ENCODE measurements around the gene PCSK2.

PCSK2 gene

DNA sequence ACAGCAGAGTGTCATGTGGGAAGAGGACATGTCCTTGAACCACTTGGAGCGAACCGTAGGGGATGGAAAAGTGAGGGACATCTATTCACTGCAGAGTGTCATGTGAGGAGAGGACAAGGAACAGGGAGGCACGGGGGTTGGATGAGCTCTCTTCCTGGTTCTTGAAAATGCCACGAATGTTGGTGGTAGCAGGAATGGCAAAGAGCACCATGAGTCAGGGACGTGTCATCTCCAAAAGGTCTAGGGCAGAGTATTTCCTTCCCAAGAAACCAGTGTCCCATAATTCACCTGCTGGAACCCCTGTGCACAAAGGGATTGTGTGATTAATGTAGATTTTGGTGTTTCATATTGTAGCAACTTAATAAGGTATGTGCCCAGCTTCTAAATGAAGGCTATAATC, 167.6 kb downstream of the PCSK2 start:
- TF ChIP-seq EZH2phosphoT487 (IDR thresholded peaks at IDR 0.05; ENCODE audit: low read length) (no peak), EZH2 (optimal IDR thresholded peaks at IDR 0.05; ENCODE audit: low read depth, low read length) (no peak)
- TF ChIP-seq, protein P1, sequence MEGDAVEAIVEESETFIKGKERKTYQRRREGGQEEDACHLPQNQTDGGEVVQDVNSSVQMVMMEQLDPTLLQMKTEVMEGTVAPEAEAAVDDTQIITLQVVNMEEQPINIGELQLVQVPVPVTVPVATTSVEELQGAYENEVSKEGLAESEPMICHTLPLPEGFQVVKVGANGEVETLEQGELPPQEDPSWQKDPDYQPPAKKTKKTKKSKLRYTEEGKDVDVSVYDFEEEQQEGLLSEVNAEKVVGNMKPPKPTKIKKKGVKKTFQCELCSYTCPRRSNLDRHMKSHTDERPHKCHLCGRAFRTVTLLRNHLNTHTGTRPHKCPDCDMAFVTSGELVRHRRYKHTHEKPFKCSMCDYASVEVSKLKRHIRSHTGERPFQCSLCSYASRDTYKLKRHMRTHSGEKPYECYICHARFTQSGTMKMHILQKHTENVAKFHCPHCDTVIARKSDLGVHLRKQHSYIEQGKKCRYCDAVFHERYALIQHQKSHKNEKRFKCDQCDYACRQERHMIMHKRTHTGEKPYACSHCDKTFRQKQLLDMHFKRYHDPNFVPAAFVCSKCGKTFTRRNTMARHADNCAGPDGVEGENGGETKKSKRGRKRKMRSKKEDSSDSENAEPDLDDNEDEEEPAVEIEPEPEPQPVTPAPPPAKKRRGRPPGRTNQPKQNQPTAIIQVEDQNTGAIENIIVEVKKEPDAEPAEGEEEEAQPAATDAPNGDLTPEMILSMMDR (IDR thresholded peaks at IDR 0.05; ENCODE audit: low read length), result no peak
- no peaks in the 10 kb centered on the region for H4K20me1 ChIP-seq (ENCODE audit: insufficient read depth, low read length)
- no peaks in the 10 kb centered on the region for H3K9me3 ChIP-seq (replicated peaks; ENCODE audit: insufficient read depth, low read length)
- no peaks in the 10 kb centered on the region for H3K9me2 ChIP-seq (replicated peaks; ENCODE audit: insufficient read depth, low read length)
- DNase-seq, result no peak
- no peak overlapping the region for H3K27ac ChIP-seq (ENCODE audit: low read length)
- no peak overlapping the region for H3K4me2 ChIP-seq (ENCODE audit: low read depth, low read length)
- H3K4me1 ChIP-seq (ENCODE audit: low read length), result peaks cover 9% of the 10 kb centered on the region
- no peak overlapping the region for H2AFZ ChIP-seq (ENCODE audit: low read length)
- H3K27me3 ChIP-seq (replicated peaks; ENCODE audit: insufficient read depth, low read length), result no peaks in the 10 kb centered on the region
- H3K36me3 ChIP-seq (replicated peaks; ENCODE audit: insufficient read depth, low read length), result no peaks in the 10 kb centered on the region
- H3K4me3 ChIP-seq (ENCODE audit: low read length), result no peak overlapping the region
- no peak overlapping the region for H3K9ac ChIP-seq (ENCODE audit: low read length)
- H3F3A ChIP-seq (ENCODE audit: insufficient read depth, low read length), result no peaks in the 10 kb centered on the region
- H3K79me2 ChIP-seq (ENCODE audit: low read length), result no peaks in the 10 kb centered on the region

DNA sequence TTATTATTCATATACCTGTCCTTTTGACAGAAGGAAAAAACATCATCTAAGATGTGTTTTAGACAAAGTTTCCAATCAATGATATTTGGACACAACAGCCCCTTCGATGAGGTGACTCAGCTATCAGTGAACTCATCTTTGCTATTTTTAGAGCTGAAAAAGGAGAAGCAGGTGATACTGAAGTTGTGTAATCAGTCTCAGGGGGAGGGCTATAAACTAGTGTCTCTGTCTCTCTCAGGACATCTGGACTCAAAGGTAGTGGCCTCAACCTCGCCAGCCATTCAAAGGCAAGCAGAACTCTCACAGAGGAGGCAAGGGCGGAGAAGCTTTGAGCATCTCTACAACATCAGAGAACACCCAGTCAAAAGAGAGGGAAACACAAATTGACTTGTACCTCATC, 168.9 kb downstream of the PCSK2 start:
- Histone ChIP-seq H3K9me3 (replicated peaks; ENCODE audit: insufficient read depth, low read length) (no peaks in the 10 kb centered on the region), H3K27ac (ENCODE audit: low read length) (no peak overlapping the region), H4K20me1 (ENCODE audit: insufficient read depth, low read length) (no peaks in the 10 kb centered on the region), H3F3A (ENCODE audit: insufficient read depth, low read length) (no peaks in the 10 kb centered on the region), H3K79me2 (ENCODE audit: low read length) (no peaks in the 10 kb centered on the region), H2AFZ (ENCODE audit: low read length) (0 out of 2 replicates have a peak overlapping the region, but pooled peaks have one; percentile 18), H3K27me3 (replicated peaks; ENCODE audit: insufficient read depth, low read length) (no peaks in the 10 kb centered on the region), H3K36me3 (replicated peaks; ENCODE audit: insufficient read depth, low read length) (no peaks in the 10 kb centered on the region), H3K4me3 (ENCODE audit: low read length) (no peak overlapping the region), H3K9ac (ENCODE audit: low read length) (no peak overlapping the region), H3K9me2 (replicated peaks; ENCODE audit: insufficient read depth, low read length) (no peaks in the 10 kb centered on the region), H3K4me1 (ENCODE audit: low read length) (peaks cover 9% of the 10 kb centered on the region), H3K4me2 (ENCODE audit: low read depth, low read length) (peak overlapping the region; percentile 21; the same call in 1 of the 2 replicates)
- peak; percentile 15 for DNase-seq
- TF ChIP-seq, protein P1 (IDR thresholded peaks at IDR 0.05; ENCODE audit: low read length), result no peak
- TF ChIP-seq EZH2 (optimal IDR thresholded peaks at IDR 0.05; ENCODE audit: low read depth, low read length), result no peak
- no peak for TF ChIP-seq EZH2phosphoT487 (IDR thresholded peaks at IDR 0.05; ENCODE audit: low read length)

DNA sequence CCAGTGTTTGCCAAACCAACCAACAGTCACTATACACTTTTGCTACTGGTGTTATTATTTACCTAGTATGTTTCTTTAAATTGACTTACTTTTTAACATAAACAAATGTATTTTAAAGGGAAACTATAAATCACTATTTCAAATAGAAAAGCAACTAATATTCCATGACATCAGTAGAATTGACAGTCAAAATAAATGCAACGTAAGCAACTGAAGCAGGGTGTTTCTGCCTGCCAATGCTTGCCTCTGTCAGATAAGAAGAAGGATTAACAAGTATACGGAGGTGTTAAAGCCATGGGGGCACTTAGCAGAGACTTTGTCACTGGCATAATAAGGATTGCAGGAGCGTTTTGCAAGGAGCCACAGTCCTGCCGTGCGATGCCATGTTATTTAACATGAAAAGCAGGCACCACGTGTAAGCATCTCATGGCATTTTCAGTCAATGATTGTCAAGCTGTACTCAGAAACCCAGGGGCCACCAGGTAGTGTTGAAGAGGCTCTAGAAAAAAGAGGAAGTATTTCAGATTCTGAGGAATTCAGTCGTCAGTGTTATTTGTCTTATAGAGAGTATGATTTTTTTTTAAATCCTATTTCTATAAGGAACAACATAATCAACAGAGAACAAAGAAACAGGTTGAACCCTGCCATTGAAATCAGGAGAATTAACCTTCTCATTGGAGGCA, 172.6 kb downstream of the PCSK2 start:
- Histone ChIP-seq H3K4me2 (ENCODE audit: low read depth, low read length) (no peak overlapping the region), H3K9me2 (replicated peaks; ENCODE audit: insufficient read depth, low read length) (no peaks in the 10 kb centered on the region), H3F3A (ENCODE audit: insufficient read depth, low read length) (no peaks in the 10 kb centered on the region), H3K27me3 (replicated peaks; ENCODE audit: insufficient read depth, low read length) (no peaks in the 10 kb centered on the region), H3K79me2 (ENCODE audit: low read length) (no peaks in the 10 kb centered on the region), H3K36me3 (replicated peaks; ENCODE audit: insufficient read depth, low read length) (no peaks in the 10 kb centered on the region), H3K9ac (ENCODE audit: low read length) (no peak overlapping the region), H3K4me1 (ENCODE audit: low read length) (peaks cover 9% of the 10 kb centered on the region), H4K20me1 (ENCODE audit: insufficient read depth, low read length) (no peaks in the 10 kb centered on the region), H2AFZ (ENCODE audit: low read length) (no peak overlapping the region), H3K27ac (ENCODE audit: low read length) (no peak overlapping the region), H3K9me3 (replicated peaks; ENCODE audit: insufficient read depth, low read length) (no peaks in the 10 kb centered on the region), H3K4me3 (ENCODE audit: low read length) (no peak overlapping the region)
- TF ChIP-seq EZH2 (optimal IDR thresholded peaks at IDR 0.05; ENCODE audit: low read depth, low read length) (no peak), EZH2phosphoT487 (IDR thresholded peaks at IDR 0.05; ENCODE audit: low read length) (no peak)
- TF ChIP-seq, protein P1 (IDR thresholded peaks at IDR 0.05; ENCODE audit: low read length), result no peak
- DNase-seq, result no peak
